ENCODE measurements around the gene BORCS5.
"Not testable (repeated sequence)": the region's sequence is repeated elsewhere in the genome, so short reads cannot be mapped to it uniquely, and the experiment has no call there.

The BORCS5 gene

DNA sequence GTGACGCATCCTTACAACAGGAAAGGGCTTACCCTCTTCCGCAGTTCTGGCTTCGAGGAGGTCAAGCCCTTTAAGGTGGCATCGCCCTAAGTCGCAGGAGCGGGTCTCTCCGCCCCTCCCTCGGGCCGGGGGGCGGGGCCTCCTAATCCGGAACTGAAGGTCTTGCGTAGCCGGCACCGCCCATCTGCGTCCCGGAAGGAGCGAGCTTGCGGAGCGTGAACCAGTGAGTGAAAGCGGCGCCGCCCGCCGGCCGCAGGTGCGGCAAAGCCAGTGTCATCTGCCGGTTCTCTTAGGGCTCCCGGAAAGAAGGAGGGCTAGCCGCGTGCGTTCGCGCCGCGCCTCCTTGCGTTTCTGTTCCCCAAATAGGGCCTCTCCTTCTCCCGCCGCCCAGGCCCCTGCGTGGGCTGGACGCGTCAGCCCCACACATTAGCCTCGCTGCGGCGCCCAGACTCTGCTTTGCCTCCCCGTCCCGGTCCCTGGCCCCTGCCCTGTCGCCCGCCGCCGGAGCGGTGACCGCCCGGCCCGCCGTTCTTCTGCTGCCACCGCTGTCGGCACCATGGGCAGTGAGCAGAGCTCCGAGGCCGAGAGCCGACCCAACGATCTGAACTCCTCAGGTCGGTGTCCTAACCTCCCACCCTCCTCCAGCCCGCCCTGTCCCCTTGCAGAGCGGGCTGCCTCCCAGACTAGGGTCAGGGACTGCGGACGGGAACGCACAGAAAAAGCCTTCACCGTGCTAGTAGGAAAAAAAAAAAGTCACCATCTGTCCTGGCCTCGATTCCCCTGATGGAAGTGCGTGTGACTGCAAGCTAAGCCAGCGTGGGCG is at the start of gene BORCS5:
BORCS5 (plus strand) TSS at position 183 of the 823 bp plus-strand sequence; CDS start at position 557, 374 bp downstream.
- DNase-seq: peak; percentile 98

GRCh38 chr12:12310695-12311094 is 46.2 kb upstream of the BORCS5 start:
- DNase-seq: not testable (repeated sequence)

- no peak for DNase-seq
Measured at GRCh38 chr12:12315838-12316237, 41.0 kb upstream of the BORCS5 start.

- no peak for DNase-seq
Measured at GRCh38 chr12:12319451-12320183, 37.3 kb upstream of the BORCS5 start.

DNA sequence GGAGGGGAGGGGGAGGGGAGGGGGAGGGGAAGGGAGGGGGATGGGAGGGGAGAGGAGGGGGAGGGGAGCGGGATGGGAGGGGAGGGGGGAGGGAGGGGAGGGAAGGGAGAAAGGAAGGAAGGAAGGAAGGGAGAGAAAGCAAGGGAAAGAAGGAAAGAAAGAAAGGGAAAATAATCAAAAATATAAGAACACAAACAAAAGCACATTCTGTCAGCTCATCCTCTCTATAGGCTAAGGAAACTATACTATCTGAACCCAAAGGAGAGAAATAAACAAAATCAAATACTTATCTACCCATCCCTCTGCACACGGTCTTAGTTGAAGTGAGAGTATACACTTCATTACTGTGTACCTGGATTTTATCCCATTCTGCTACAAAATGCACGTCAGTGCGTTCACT is 33.8 kb upstream of the BORCS5 start:
- no peak for DNase-seq

DNA sequence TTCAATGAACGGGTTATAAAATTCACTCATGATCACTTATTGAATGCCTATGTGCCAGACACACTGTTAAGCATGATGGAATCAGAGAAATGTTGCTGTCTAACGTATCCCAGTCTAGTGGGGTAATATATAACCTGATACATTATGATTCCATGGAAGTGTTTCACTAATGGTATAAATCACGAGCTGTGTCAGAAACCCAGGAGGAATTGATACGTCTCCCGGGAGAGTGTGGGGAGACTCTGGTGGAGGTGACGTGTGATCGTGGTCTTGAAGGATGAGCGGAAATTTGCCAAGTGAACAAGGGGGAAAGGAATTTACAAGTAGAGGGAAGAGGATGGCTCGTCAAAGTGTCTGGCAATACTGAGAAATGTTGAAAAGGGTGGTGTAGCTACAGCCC is 33.3 kb upstream of the BORCS5 start:
- DNase-seq: no peak

DNA sequence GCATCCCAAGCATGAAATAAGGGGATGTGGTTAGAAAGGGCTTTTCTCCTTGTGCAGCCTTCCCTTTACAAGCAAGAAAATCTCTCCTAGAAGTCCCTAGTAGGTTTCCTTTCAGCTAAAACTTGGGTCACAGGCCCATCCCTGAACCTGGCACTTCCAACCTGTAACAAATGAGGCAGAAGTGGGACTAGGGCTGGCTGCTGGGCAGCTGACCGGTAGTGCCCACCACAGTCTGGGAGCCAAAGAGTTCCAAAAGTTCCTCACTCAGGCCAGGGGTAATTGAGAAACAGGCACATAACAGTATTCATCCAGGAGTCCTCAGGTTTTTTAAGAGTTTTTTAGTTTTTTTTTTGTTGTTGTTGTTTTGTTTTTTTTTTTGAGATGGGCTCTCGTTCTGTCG is 30.6 kb upstream of the BORCS5 start:
- DNase-seq: no peak

- no peak for DNase-seq
Measured at GRCh38 chr12:12327802-12328201, 29.1 kb upstream of the BORCS5 start.

DNA sequence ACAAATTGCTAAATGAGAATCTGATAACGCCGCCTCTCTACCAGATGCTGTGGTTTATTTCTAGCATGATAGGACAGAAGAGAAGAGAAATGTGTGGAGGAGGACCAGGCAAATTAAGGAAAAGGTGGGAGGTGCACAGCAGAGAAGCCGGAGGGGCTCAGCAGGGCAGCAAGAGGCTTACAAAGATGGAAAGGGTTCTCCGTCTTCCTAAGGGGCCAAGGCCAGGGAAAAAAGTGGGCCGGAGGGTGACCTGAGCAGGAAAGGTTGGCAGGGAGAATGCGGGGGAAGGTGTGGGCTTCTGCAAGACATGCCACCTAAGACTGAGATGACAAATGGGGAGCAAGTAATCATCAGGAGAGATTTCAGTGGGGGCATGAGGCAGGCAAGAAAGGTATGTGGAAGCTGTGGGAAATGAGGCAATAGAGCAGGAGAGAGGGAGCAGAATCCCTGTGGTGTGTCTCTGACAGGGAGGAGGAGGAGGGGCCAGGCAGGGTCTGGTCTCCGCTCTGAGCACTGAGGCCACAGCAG is 25.6 kb upstream of the BORCS5 start:
- no peak for DNase-seq

GRCh38 chr12:12331896-12332295 is 25.0 kb upstream of the BORCS5 start:
- no peak for DNase-seq

GRCh38 chr12:12333407-12334366 is 23.2 kb upstream of the BORCS5 start:
- no peak for DNase-seq

GRCh38 chr12:12334367-12335040 is 22.4 kb upstream of the BORCS5 start:
- DNase-seq: peak; percentile 64

DNA sequence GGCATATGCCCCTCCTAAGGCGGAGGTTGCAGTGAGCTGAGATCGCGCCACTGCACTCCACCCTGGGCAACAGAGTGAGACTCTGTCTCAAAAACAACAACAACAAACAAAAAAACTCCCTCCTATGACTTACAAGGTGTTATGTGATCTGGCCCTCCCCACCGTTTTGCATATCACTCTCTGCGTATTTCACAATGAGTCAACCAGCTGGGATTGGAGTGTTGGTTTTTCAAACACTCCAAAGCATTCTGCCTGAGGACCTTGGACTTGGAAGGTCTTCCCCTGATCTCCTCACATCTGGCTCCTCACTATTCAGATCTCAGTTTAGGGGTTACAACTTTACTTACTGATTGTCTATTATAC is 20.8 kb upstream of the BORCS5 start:
- DNase-seq: no peak

DNA sequence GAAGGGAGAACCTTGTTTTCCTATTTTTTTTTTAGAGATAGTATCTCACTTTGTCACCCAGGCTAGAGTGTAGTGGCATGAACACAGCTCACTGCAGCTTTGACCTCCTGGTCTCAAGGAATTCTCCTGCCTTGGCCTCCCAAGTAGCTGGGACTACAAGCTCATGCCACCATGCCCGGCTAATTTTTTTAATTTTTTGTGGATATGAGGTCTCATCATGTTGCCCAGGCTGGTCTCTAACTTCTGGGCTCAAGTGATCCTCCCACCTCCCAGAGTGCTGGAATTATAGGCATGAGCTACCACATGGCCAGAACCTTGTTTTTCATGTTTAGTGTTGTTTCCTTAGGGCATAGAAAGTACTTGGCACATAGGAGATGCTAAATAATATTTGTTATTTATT is 20.4 kb upstream of the BORCS5 start:
- DNase-seq: no peak

DNA sequence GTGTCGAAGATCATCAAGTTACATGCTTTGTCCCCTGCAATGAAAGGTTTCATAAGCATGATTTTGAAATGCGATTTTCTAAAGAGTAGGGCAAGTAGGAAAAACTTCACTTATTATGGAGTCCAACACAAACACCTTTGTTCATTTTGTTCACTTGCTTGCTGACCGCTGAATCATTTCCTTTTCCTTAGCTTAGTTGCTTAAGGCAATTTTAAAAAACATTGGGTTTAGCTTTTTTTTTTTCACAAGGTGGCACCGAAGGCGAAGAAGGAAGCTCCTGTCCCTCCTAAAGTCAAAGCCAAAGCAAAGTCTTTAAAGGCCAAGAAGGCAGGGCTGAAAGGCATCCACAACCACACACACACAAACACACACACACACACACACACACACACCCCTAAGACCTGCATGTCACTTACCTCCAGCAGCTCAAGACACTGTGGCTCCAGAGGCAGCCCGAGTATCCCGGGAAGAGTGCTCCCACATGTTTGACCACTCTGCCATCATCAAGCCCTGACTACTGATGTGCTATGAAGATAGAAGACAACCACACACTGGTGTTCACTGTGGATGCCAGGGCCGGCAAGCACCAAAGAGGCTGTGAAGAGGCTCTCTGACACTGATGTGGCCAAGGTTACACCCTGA is 18.2 kb upstream of the BORCS5 start:
- no peak for DNase-seq

GRCh38 chr12:12349711-12350665 is 6.9 kb upstream of the BORCS5 start, which contains the start of gene MANSC1:
TSS of gene MANSC1 (minus strand) at chr12:12350242. CDS start at chr12:12343314, 6,928 bp downstream.
- DNase-seq: peak; percentile 47

- no peak for DNase-seq
Measured at GRCh38 chr12:12350868-12351463, 5.9 kb upstream of the BORCS5 start.

DNA sequence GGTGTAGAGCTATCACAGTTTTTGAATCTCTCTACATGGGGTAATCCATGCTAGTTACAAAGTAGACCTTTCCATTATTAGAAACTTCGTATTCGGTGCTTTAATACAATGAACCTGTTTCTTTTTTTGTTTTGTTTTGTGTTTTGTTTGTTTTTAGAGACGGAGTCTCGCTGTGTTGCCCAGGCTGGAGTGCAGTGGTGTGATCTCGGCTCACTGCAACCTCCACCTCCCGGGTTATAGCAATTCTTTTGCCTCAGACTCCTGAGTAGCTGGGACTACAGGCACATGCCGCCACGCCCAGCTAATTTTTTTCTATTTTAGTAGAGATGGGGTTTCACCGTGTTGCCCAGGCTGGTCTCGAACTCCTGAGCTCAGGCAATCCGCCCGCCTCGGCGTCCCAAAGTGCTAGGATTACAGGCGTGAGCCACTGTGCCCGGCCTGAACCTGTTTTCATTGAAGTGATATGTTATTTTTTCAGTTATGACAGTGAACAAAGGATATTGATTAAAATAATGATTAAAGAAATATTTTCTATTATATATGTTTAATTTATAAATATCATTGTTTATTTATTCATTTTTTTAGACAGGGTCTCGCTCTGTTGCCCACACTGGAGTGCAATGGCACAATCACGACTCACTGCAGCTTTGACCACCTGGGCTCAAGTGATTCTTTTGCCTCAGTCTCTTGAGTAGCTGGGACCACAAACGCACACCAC is 5.3 kb upstream of the BORCS5 start:
- DNase-seq: not testable (repeated sequence)

- no peak for DNase-seq
Measured at GRCh38 chr12:12353276-12353675, 3.6 kb upstream of the BORCS5 start.

All from activated naive CD4-positive, alpha-beta T cell treated with Interleukin-2 at 50 U/mL for 16 hours (primary cell).